ENCODE results near the gene GP9. TPM values are rescaled to one million over a fixed set of nuclear protein-coding genes. Genes with fewer than 3 reads are reported as not detected.

The GP9 gene
- total RNA-seq, 1 experiment from 2014 or later = not detected

GRCh38 chr3:129082026-129082425, 21.4 kb downstream of the GP9 start:
- no peaks in the 10 kb centered on the region for H3K27me3 ChIP-seq (replicated peaks; ENCODE audit: insufficient read depth, low read depth, low read length, poor library complexity)
- H3K4me1 ChIP-seq (ENCODE audit: insufficient read depth, low read length, poor library complexity, severe bottlenecking) = no peaks in the 10 kb centered on the region
- H3K9me3 ChIP-seq (ENCODE audit: low read depth, low read length, poor library complexity, severe bottlenecking) = no peaks in the 10 kb centered on the region
- CTCF ChIA-PET = no interaction called here
- no peak overlapping the region for H3K27ac ChIP-seq (ENCODE audit: low read depth, low read length, poor library complexity, severe bottlenecking)
- TF ChIP-seq EZH2 (IDR thresholded peaks at IDR 0.05; ENCODE audit: borderline replicate concordance, low read depth, low read length, poor library complexity, severe bottlenecking) = no peak
- TF ChIP-seq CTCF (conservative IDR thresholded peaks at IDR 0.05; ENCODE audit: low read depth, low read length) = no peak
- no peak for DNase-seq (ENCODE audit: low spot score)
- intact Hi-C loops (cut with micrococcal nuclease; ENCODE audit: unreplicated experiment) = no loop called here
- H3K36me3 ChIP-seq (ENCODE audit: insufficient read depth, low read length, poor library complexity, severe bottlenecking) = no peaks in the 10 kb centered on the region
- BruUV-seq (replicated peaks) = no TSS peak
- H3K4me3 ChIP-seq (ENCODE audit: low read depth, low read length, poor library complexity, severe bottlenecking) = no peak overlapping the region
- POLR2A ChIA-PET (ENCODE audit: low non-redundant PET) = no interaction called here

GRCh38 chr3:129084501-129084900, 23.9 kb downstream of the GP9 start:
- H3K4me1 ChIP-seq (ENCODE audit: insufficient read depth, low read length, poor library complexity, severe bottlenecking) = no peaks in the 10 kb centered on the region
- intact Hi-C loops (cut with micrococcal nuclease; ENCODE audit: unreplicated experiment) = no loop called here
- CTCF ChIA-PET = no interaction called here
- TF ChIP-seq EZH2 (IDR thresholded peaks at IDR 0.05; ENCODE audit: borderline replicate concordance, low read depth, low read length, poor library complexity, severe bottlenecking) (no peak), CTCF (conservative IDR thresholded peaks at IDR 0.05; ENCODE audit: low read depth, low read length) (no peak)
- POLR2A ChIA-PET (ENCODE audit: low non-redundant PET) = no interaction called here
- no peaks in the 10 kb centered on the region for H3K9me3 ChIP-seq (ENCODE audit: low read depth, low read length, poor library complexity, severe bottlenecking)
- no peaks in the 10 kb centered on the region for H3K36me3 ChIP-seq (ENCODE audit: insufficient read depth, low read length, poor library complexity, severe bottlenecking)
- DNase-seq (ENCODE audit: low spot score) = no peak
- H3K27ac ChIP-seq (ENCODE audit: low read depth, low read length, poor library complexity, severe bottlenecking) = no peak overlapping the region
- no peak overlapping the region for H3K4me3 ChIP-seq (ENCODE audit: low read depth, low read length, poor library complexity, severe bottlenecking)
- no TSS peak for BruUV-seq (replicated peaks)
- no peaks in the 10 kb centered on the region for H3K27me3 ChIP-seq (replicated peaks; ENCODE audit: insufficient read depth, low read depth, low read length, poor library complexity)

- no peak for TF ChIP-seq EZH2 (IDR thresholded peaks at IDR 0.05; ENCODE audit: borderline replicate concordance, low read depth, low read length, poor library complexity, severe bottlenecking)
- TF ChIP-seq CTCF (conservative IDR thresholded peaks at IDR 0.05; ENCODE audit: low read depth, low read length) = no peak
- no peaks in the 10 kb centered on the region for H3K9me3 ChIP-seq (ENCODE audit: low read depth, low read length, poor library complexity, severe bottlenecking)
- no peaks in the 10 kb centered on the region for H3K36me3 ChIP-seq (ENCODE audit: insufficient read depth, low read length, poor library complexity, severe bottlenecking)
- H3K27me3 ChIP-seq (replicated peaks; ENCODE audit: insufficient read depth, low read depth, low read length, poor library complexity) = no peaks in the 10 kb centered on the region
- no peaks in the 10 kb centered on the region for H3K4me1 ChIP-seq (ENCODE audit: insufficient read depth, low read length, poor library complexity, severe bottlenecking)
- intact Hi-C loops (cut with micrococcal nuclease; ENCODE audit: unreplicated experiment) = no loop called here
- no peak for DNase-seq (ENCODE audit: low spot score)
- no TSS peak for BruUV-seq (replicated peaks)
- ChIA-PET POLR2A (ENCODE audit: low non-redundant PET) (no interaction called here), CTCF (no interaction called here)
- no peak overlapping the region for H3K4me3 ChIP-seq (ENCODE audit: low read depth, low read length, poor library complexity, severe bottlenecking)
- H3K27ac ChIP-seq (ENCODE audit: low read depth, low read length, poor library complexity, severe bottlenecking) = no peak overlapping the region
Measured at GRCh38 chr3:129085165-129085715, 24.7 kb downstream of the GP9 start.

All from A673 (cell line).